HFF-Myc (cell line): ENCODE results near the gene MAP4K3.

ENCODE experiments used
- DNase-seq: peaks from one replicate; pipeline ENCODE4 v3.0.0-alpha.2; 2011; ENCODE audit warnings: low read depth; ENCODE audit errors: extremely low read depth
- H3K4me3 ChIP-seq: replicated peaks from 2 replicates; pipeline ENCODE4 v1.5.1; 2011; ENCODE audit warnings: low read depth, mild to moderate bottlenecking, control low read depth, low read length
- TF ChIP-seq, protein P1 (sequence below): IDR thresholded peaks from 2 replicates; pipeline ENCODE4 v1.5.1; 2012; ENCODE audit warnings: mild to moderate bottlenecking, low read depth, low read length, control low read depth; ENCODE audit errors: missing control alignments

Gene MAP4K3

DNA sequence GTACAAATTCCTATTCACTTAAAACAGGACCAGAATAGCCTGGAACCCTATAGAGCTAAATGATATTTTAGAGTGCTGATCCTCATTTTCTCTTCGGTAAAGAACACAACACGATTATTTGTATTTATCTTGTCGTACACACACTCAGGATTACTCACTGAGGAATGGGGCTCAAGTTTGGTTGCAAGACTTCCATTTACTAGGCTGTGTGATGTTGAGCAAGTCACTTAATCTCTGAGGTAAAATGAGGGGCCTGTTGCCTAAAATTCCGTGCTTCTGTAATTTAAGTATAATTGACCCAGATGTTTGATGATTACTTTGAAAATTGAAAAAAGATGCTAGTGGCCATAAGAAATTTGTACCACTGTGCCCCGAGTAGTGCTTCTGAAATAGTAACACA is 42.6 kb upstream of the MAP4K3 start:
- no peak for DNase-seq
- H3K4me3 ChIP-seq, result no peak overlapping the region
- TF ChIP-seq, protein P1, sequence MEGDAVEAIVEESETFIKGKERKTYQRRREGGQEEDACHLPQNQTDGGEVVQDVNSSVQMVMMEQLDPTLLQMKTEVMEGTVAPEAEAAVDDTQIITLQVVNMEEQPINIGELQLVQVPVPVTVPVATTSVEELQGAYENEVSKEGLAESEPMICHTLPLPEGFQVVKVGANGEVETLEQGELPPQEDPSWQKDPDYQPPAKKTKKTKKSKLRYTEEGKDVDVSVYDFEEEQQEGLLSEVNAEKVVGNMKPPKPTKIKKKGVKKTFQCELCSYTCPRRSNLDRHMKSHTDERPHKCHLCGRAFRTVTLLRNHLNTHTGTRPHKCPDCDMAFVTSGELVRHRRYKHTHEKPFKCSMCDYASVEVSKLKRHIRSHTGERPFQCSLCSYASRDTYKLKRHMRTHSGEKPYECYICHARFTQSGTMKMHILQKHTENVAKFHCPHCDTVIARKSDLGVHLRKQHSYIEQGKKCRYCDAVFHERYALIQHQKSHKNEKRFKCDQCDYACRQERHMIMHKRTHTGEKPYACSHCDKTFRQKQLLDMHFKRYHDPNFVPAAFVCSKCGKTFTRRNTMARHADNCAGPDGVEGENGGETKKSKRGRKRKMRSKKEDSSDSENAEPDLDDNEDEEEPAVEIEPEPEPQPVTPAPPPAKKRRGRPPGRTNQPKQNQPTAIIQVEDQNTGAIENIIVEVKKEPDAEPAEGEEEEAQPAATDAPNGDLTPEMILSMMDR, result no peak

DNA sequence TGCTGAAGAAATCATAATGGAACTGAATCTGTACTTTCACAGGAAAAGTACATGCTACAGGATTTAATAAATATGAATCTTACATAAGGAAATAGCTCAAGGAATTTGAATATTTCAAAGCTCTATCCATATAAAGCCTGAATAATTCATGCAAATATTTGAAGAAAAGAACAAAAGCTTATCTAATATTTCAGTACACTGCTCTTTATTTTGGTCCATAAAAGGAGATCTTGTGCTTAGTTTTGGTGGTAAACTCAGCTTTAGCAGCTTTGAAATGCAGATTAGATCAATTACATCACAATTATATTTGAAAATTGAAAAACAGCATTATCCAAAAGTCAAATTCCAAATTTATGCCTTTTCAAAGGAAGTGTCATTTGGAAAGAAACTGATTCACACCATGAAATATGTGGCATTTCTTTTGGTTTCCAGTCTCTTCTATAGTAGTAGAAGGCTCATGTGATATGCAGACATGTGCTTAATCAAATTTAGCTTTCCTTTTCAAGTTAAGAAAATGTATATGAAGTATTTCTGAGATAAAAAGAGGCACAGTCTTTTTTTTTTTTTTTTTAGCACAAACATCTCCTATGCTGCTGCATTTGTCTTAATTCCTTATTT is 42.1 kb upstream of the MAP4K3 start:
- no peak for DNase-seq
- TF ChIP-seq, protein P1, result no peak

DNA sequence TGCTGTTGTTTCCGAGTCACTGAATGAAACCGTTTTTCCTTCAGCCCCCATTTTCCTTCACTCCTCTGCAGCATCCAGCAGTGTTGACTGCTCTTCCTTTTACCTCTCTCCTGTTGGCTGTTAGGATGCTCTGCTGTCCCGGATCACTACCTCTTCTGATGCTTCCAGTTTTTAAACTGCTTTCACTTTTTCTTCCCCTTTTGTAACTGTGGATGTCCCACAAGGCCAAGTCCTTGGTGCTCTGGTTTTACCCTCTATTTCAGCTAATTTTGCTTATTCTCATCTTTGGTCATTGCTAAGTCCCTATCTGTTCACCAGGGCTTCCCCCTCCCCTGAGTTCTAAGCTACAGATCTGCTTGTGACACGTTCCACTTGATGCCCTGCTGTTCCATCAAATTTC is 39.4 kb upstream of the MAP4K3 start:
- no peak overlapping the region for H3K4me3 ChIP-seq
- TF ChIP-seq, protein P1, result no peak
- no peak for DNase-seq

More for the DNA sequence above, 42.1 kb upstream of the MAP4K3 start:
- H3K4me3 ChIP-seq, result no peak overlapping the region

DNA sequence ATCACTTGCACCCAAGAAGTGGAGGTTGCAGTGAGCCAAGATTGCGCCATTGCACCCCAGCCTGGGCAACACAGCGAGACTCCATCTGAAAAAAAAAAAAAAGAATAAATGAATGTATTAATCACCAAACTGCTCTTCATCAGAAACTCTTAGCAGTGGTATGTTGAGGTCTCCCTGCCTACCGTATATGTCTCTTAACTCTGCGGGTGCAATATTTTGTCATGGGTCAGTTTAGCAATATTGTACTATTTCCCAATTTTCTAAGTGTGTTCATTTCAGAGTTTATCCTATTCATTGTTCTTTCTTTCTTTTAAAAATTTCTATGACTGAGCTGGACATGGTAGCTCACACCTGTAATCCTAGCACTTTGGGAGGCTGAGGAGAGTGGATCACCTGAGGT is 37.9 kb upstream of the MAP4K3 start:
- DNase-seq, result no peak
- no peak overlapping the region for H3K4me3 ChIP-seq
- TF ChIP-seq, protein P1, result no peak

DNA sequence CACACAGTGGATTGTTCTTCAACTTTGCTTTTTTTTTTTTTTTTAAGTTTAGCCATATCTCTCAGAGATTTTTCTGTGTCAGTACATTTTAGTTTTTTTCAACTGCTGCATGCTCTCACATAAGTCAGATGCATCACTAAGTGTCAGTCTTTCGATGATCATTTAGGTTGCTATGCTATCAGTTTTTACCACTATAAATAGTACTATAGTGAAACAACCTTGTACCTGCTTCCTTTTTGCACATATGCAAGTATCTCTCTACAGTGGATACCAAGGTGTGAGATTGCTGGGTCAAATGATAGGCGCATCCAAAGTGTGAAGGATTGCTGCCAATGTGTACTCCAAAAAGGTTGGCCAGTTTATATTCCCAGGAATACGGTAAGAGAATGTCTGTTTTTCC is 33.5 kb upstream of the MAP4K3 start:
- no peak for DNase-seq
- TF ChIP-seq, protein P1, result no peak
- no peak overlapping the region for H3K4me3 ChIP-seq

DNA sequence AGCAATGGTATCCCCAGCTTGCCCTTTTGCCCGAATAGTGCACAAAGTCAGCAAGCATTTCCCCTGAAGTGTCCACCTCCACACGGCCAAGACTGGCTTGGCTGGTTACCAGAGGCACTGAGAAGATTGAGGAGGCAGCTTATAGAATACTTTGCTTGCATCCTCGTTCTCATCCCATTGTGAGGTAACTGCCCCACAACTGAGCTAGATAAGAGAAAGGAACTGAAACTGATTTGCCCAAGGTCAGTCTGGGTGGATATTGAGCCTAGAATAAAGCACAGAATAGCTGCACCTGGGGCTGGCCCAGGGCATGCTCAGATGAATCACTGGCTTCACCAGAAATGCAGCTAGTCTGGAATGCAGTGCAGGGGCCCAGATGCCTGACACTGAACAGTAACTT is 32.7 kb upstream of the MAP4K3 start:
- TF ChIP-seq, protein P1, result no peak
- H3K4me3 ChIP-seq, result peak overlapping the region; percentile 16; the same call in 1 of the 2 replicates

More for the DNA sequence above, 32.7 kb upstream of the MAP4K3 start:
- DNase-seq, result peak; percentile 40
